HCT116 (cell line): ENCODE results near the gene FNDC3B. TPM values are rescaled to one million over a fixed set of nuclear protein-coding genes. Genes with fewer than 3 reads are reported as not detected.

Experiments
- ATAC-seq: fragments of 200-7000 bp; cut with Tn5 transposase; 2 replicates; pipeline ENCODE4 v1.9.1; 2020; ENCODE audit warnings: mild to moderate bottlenecking, moderate library complexity
- BruUV-seq: library from RNA; stranded (reverse); fragments of 400-500 nt; replicated peaks from 2 replicates; lab custom pipeline; 2021; lab: Mats Ljungman, UMichigan
- CTCF ChIA-PET: fragments of 300-600 bp; sonication (Branson Sonifier 250); formaldehyde crosslinking; loops from one replicate; lab custom pipeline; 2021; ENCODE audit warnings: antibody characterized with exemption; lab: Charles Lee
- POLR2A ChIA-PET: fragments of 300-600, 350-600 bp; sonication (Branson Sonifier 250); formaldehyde crosslinking; loops from one replicate; lab custom pipeline; 2021; ENCODE audit warnings: antibody characterized with exemption; lab: Charles Lee
- RAD21 ChIA-PET, 2 experiments: fragments of 300-600 bp; sonication (Branson Sonifier 250); formaldehyde crosslinking; loops; one replicate each; lab custom pipeline; 2023; ENCODE audit warnings: low total read pairs in 2 of 2; ENCODE audit not compliant: uncharacterized antibody in 2 of 2, unreplicated experiment in 2 of 2, low non-redundant PET in 1 of 2; lab: Charles Lee
- DNase-seq: peaks from one replicate; pipeline ENCODE4 v3.0.0-alpha.2; 2010; ENCODE audit warnings: low read depth, low spot score
- H2AFZ ChIP-seq: fragments of 200-600 bp; shearing (Covaris generic), sonication (generic); 2 replicates; pipeline ENCODE4 v1.6.1; 2017; ENCODE audit warnings: low read depth, mixed run types, mixed read lengths, antibody characterized with exemption, low read length; ENCODE audit not compliant: poor library complexity, severe bottlenecking
- H3K27ac ChIP-seq: 2 replicates; pipeline ENCODE4 v1.5.1; 2012; ENCODE audit warnings: low read depth, low read length
- H3K27me3 ChIP-seq: fragments of 200-600 bp; sonication (generic); 2 replicates; pipeline ENCODE4 v1.6.1; 2016; ENCODE audit warnings: mixed run types, low read length, mixed read lengths; ENCODE audit not compliant: insufficient read depth
- H3K36me3 ChIP-seq, 2 experiments: fragments of 200-500 bp in 1 of 2; fragments of 200-600 bp in 1 of 2; sonication (Bioruptor generic) in 1 of 2; sonication (generic) in 1 of 2; 2 replicates each; pipeline versions ENCODE4 v1.5.1 to v1.6.1; 2014 to 2016; ENCODE audit warnings: low read length in 2 of 2, inconsistent platforms in 1 of 2, mixed read lengths in 1 of 2, mixed run types in 1 of 2; ENCODE audit not compliant: insufficient read depth in 2 of 2, control insufficient read depth in 1 of 2
- H3K4me1 ChIP-seq, 2 experiments: fragments of 200-600 bp in 1 of 2; sonication (generic) in 1 of 2; 2 replicates each; pipeline versions ENCODE4 v1.5.1 to v1.6.1; 2012 to 2017; ENCODE audit warnings: low read length in 2 of 2, inconsistent platforms in 1 of 2, mild to moderate bottlenecking in 1 of 2, mixed read lengths in 1 of 2, mixed run types in 1 of 2, moderate library complexity in 1 of 2; ENCODE audit not compliant: insufficient read depth in 2 of 2, control insufficient read depth in 1 of 2
- H3K4me2 ChIP-seq: fragments of 200-600 bp; sonication (generic); 2 replicates; pipeline ENCODE4 v1.6.1; 2017; ENCODE audit warnings: mixed run types, low read length, mixed read lengths
- H3K4me3 ChIP-seq, 2 experiments: fragments of 200-600 bp in 1 of 2; sonication (generic) in 1 of 2; replicated peaks in 1 of 2; 2 replicates each; pipeline ENCODE4 v1.5.1; 2011 to 2016; ENCODE audit warnings: low read length in 2 of 2, control low read depth in 1 of 2, low read depth in 1 of 2, mild to moderate bottlenecking in 1 of 2, mixed read lengths in 1 of 2, mixed run types in 1 of 2
- H3K79me2 ChIP-seq: fragments of 200-600 bp; sonication (generic); 2 replicates; pipeline ENCODE4 v1.6.1; 2017; ENCODE audit warnings: mild to moderate bottlenecking, mixed run types, low read length, moderate library complexity, mixed read lengths; ENCODE audit not compliant: insufficient read depth
- H3K9ac ChIP-seq: fragments of 200-600 bp; sonication (generic); 2 replicates; pipeline ENCODE4 v1.6.1; 2016; ENCODE audit warnings: low read length, mixed read lengths
- H3K9me2 ChIP-seq: fragments of 200-600 bp; sonication (generic), shearing (Covaris generic); 2 replicates; pipeline ENCODE4 v1.6.1; 2017; ENCODE audit warnings: mixed run types, mild to moderate bottlenecking, moderate library complexity; ENCODE audit not compliant: insufficient read depth
- H3K9me3 ChIP-seq, 2 experiments: fragments of 200-500 bp in 1 of 2; fragments of 200-600 bp in 1 of 2; sonication (Bioruptor generic) in 1 of 2; sonication (generic) in 1 of 2; 2 replicates each; pipeline ENCODE4 v1.6.1; 2014 to 2017; ENCODE audit warnings: low read length in 2 of 2, mixed read lengths in 2 of 2, inconsistent platforms in 1 of 2, low read depth in 1 of 2, mild to moderate bottlenecking in 1 of 2, mixed run types in 1 of 2, moderate library complexity in 1 of 2; ENCODE audit not compliant: control insufficient read depth in 1 of 2, insufficient read depth in 1 of 2
- H4K20me1 ChIP-seq: fragments of 200-600 bp; sonication (generic), shearing (Covaris generic); 2 replicates; pipeline ENCODE4 v1.6.1; 2017; ENCODE audit warnings: mixed run types, mild to moderate bottlenecking, moderate library complexity; ENCODE audit not compliant: insufficient read depth
- ATF3 ChIP-seq: IDR thresholded peaks from 2 replicates; pipeline ENCODE4 v1.6.1; 2012
- CBX3 ChIP-seq: IDR thresholded peaks from 2 replicates; pipeline ENCODE4 v1.6.1; 2012; ENCODE audit warnings: low read depth
- CEBPB ChIP-seq: IDR thresholded peaks from 2 replicates; pipeline ENCODE4 v1.6.1; 2012; ENCODE audit warnings: low read depth
- EGR1 ChIP-seq: IDR thresholded peaks from 2 replicates; pipeline ENCODE4 v1.6.1; 2012; ENCODE audit warnings: low read depth
- ELF1 ChIP-seq: IDR thresholded peaks from 2 replicates; pipeline ENCODE4 v1.6.1; 2012; ENCODE audit warnings: low read depth, borderline replicate concordance
- EZH2 ChIP-seq: fragments of 200-600 bp; sonication (generic); IDR thresholded peaks from 2 replicates; pipeline ENCODE4 v1.6.1; 2017; ENCODE audit warnings: antibody characterized with exemption, mixed run types
- POLR2A ChIP-seq: IDR thresholded peaks from 2 replicates; pipeline ENCODE4 v1.7.0; 2011; ENCODE audit warnings: borderline replicate concordance; ENCODE audit not compliant: insufficient read depth, insufficient read length; ENCODE audit errors: extremely low read depth
- SIN3A ChIP-seq: IDR thresholded peaks from 2 replicates; pipeline ENCODE4 v1.6.1; 2012; ENCODE audit warnings: low read depth
- SP1 ChIP-seq: IDR thresholded peaks from 2 replicates; pipeline ENCODE4 v1.6.1; 2012; ENCODE audit warnings: low read depth
- TCF7L2 ChIP-seq: IDR thresholded peaks from 2 replicates; pipeline ENCODE4 v1.7.0; 2011; ENCODE audit warnings: borderline replicate concordance, inconsistent platforms; ENCODE audit not compliant: insufficient read depth, insufficient read length; ENCODE audit errors: extremely low read depth
- YY1 ChIP-seq: IDR thresholded peaks from 2 replicates; pipeline ENCODE4 v1.6.1; 2011; ENCODE audit warnings: low read length, low read depth, moderate library complexity, mild to moderate bottlenecking; ENCODE audit not compliant: insufficient replicate concordance; ENCODE audit errors: extremely low read depth
- ZFX ChIP-seq: fragments of 450-650 bp; IDR thresholded peaks from 2 replicates; pipeline ENCODE4 v1.6.1; 2017
- intact Hi-C: fragments of 100-400 bp; cut with micrococcal nuclease; formaldehyde crosslinking; loops from 2 replicates; pipeline ENCODE4 v1.10.0; 2022
- total RNA-seq: library from RNA; stranded (reverse); gene quantifications from one replicate; pipeline ENCODE4 v1.2.1, GENCODE V29; 2021; ENCODE audit not compliant: unreplicated experiment
- TF ChIP-seq, protein P1 (sequence below): IDR thresholded peaks from 2 replicates; pipeline ENCODE4 v1.6.1; 2011; ENCODE audit warnings: mild to moderate bottlenecking, low read length, moderate library complexity; ENCODE audit not compliant: insufficient replicate concordance; ENCODE audit errors: extremely low read depth
- TF ChIP-seq, protein P2 (sequence below): IDR thresholded peaks from 2 replicates; pipeline ENCODE4 v1.6.1; 2012; ENCODE audit warnings: low read depth

The FNDC3B gene
- total RNA-seq, 1 experiment from 2014 or later = 45.7 TPM

DNA sequence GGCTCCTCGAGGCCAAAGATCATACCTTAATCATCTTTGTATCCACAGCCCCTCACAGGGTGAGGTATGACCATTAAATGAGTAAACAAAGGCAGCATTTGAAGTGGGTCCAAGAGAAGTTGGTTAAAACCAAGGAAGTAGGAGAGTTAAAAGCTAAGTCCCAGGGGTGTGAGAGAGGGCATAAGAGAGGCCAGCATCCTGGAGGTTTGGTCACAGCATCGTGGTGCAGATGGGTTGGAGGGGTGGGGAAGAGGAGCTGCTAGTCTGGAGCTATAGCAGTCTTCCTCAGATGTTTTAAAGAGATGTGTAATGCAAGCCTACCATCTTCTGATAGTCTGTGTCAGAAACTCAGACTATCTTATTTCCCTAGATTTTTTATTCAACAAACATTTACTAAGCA is 253.7 kb downstream of the FNDC3B start:
- intact Hi-C loops = no loop called here
- no peaks in the 10 kb centered on the region for H3K27me3 ChIP-seq
- H4K20me1 ChIP-seq = no peaks in the 10 kb centered on the region
- ChIA-PET CTCF (no interaction called here), POLR2A (no interaction called here), RAD21 (no interaction called here)
- no peak overlapping the region for H2AFZ ChIP-seq
- no peaks in the 10 kb centered on the region for H3K79me2 ChIP-seq
- H3K36me3 ChIP-seq = peaks cover 0 to 5% of the 10 kb centered on the region in 2 experiments; a peak in 1 of 4 replicates
- H3K9me2 ChIP-seq = no peaks in the 10 kb centered on the region
- H3K9ac ChIP-seq = no peak overlapping the region
- BruUV-seq = no TSS peak
- no peak for DNase-seq
- H3K4me2 ChIP-seq = no peak overlapping the region
- no peaks in the 10 kb centered on the region for H3K9me3 ChIP-seq
- H3K4me1 ChIP-seq = no peaks in the 10 kb centered on the region
- no peak overlapping the region for H3K4me3 ChIP-seq
- no peak for ATAC-seq
- no peak overlapping the region for H3K27ac ChIP-seq
- TF ChIP-seq SIN3A (no peak), SP1 (no peak), ATF3 (no peak), CBX3 (no peak), EZH2 (no peak), YY1 (no peak), POLR2A (no peak), CEBPB (no peak), EGR1 (no peak), ELF1 (no peak), TCF7L2 (no peak), ZFX (no peak)
- TF ChIP-seq, protein P1, sequence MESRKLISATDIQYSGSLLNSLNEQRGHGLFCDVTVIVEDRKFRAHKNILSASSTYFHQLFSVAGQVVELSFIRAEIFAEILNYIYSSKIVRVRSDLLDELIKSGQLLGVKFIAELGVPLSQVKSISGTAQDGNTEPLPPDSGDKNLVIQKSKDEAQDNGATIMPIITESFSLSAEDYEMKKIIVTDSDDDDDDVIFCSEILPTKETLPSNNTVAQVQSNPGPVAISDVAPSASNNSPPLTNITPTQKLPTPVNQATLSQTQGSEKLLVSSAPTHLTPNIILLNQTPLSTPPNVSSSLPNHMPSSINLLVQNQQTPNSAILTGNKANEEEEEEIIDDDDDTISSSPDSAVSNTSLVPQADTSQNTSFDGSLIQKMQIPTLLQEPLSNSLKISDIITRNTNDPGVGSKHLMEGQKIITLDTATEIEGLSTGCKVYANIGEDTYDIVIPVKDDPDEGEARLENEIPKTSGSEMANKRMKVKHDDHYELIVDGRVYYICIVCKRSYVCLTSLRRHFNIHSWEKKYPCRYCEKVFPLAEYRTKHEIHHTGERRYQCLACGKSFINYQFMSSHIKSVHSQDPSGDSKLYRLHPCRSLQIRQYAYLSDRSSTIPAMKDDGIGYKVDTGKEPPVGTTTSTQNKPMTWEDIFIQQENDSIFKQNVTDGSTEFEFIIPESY = no peak
- TF ChIP-seq, protein P2, sequence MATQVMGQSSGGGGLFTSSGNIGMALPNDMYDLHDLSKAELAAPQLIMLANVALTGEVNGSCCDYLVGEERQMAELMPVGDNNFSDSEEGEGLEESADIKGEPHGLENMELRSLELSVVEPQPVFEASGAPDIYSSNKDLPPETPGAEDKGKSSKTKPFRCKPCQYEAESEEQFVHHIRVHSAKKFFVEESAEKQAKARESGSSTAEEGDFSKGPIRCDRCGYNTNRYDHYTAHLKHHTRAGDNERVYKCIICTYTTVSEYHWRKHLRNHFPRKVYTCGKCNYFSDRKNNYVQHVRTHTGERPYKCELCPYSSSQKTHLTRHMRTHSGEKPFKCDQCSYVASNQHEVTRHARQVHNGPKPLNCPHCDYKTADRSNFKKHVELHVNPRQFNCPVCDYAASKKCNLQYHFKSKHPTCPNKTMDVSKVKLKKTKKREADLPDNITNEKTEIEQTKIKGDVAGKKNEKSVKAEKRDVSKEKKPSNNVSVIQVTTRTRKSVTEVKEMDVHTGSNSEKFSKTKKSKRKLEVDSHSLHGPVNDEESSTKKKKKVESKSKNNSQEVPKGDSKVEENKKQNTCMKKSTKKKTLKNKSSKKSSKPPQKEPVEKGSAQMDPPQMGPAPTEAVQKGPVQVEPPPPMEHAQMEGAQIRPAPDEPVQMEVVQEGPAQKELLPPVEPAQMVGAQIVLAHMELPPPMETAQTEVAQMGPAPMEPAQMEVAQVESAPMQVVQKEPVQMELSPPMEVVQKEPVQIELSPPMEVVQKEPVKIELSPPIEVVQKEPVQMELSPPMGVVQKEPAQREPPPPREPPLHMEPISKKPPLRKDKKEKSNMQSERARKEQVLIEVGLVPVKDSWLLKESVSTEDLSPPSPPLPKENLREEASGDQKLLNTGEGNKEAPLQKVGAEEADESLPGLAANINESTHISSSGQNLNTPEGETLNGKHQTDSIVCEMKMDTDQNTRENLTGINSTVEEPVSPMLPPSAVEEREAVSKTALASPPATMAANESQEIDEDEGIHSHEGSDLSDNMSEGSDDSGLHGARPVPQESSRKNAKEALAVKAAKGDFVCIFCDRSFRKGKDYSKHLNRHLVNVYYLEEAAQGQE = no peak
